ENCODE data around the gene CACNA1C. TPM values are rescaled to one million over a fixed set of nuclear protein-coding genes. Genes with fewer than 3 reads are reported as not detected.

The CACNA1C gene
- total RNA-seq, 1 donor: 16.6 TPM

- TF ChIP-seq CTCF (IDR thresholded peaks at IDR 0.05; ENCODE audit: insufficient read depth, low read length): no peak
- H3K4me3 ChIP-seq (ENCODE audit: low read depth, low read length): no peak overlapping the region
- DNase-seq (ENCODE audit: low read depth): no peak
Measured at GRCh38 chr12:2456122-2456812, 403.5 kb downstream of the CACNA1C start.

- TF ChIP-seq CTCF (IDR thresholded peaks at IDR 0.05; ENCODE audit: insufficient read depth, low read length): no peak
- no peak for DNase-seq (ENCODE audit: low read depth)
- no peak overlapping the region for H3K4me3 ChIP-seq (ENCODE audit: low read depth, low read length)
Measured at GRCh38 chr12:2456813-2457186, 404.0 kb downstream of the CACNA1C start.

GRCh38 chr12:2457215-2457932 lies 404.6 kb downstream of the CACNA1C start:
- DNase-seq (ENCODE audit: low read depth): no peak
- no peak for TF ChIP-seq CTCF (IDR thresholded peaks at IDR 0.05; ENCODE audit: insufficient read depth, low read length)
- no peak overlapping the region for H3K4me3 ChIP-seq (ENCODE audit: low read depth, low read length)

GRCh38 chr12:2457933-2458414 lies 405.2 kb downstream of the CACNA1C start:
- DNase-seq (ENCODE audit: low read depth): no peak
- H3K4me3 ChIP-seq (ENCODE audit: low read depth, low read length): no peak overlapping the region
- TF ChIP-seq CTCF (IDR thresholded peaks at IDR 0.05; ENCODE audit: insufficient read depth, low read length): no peak

GRCh38 chr12:2460051-2460670 lies 407.4 kb downstream of the CACNA1C start:
- no peak for TF ChIP-seq CTCF (IDR thresholded peaks at IDR 0.05; ENCODE audit: insufficient read depth, low read length)
- no peak for DNase-seq (ENCODE audit: low read depth)
- no peak overlapping the region for H3K4me3 ChIP-seq (ENCODE audit: low read depth, low read length)

GRCh38 chr12:2461046-2461445 lies 408.3 kb downstream of the CACNA1C start:
- H3K4me3 ChIP-seq (ENCODE audit: low read depth, low read length): no peak overlapping the region
- no peak for DNase-seq (ENCODE audit: low read depth)
- no peak for TF ChIP-seq CTCF (IDR thresholded peaks at IDR 0.05; ENCODE audit: insufficient read depth, low read length)

Data from fibroblast of the aortic adventitia (primary cell).